Suppressor macrophage treated with lipopolysaccharide for 4 hours (primary cell): ENCODE measurements around the gene FARP1.
A peak's percentile ranks its signal among the peaks of the same experiment; 100 is the strongest.

Source experiments
- DNase-seq: peaks from one replicate; pipeline ENCODE4 v3.0.0-alpha.2; 2020

The FARP1 gene

GRCh38 chr13:98134901-98135300 is 8.0 kb upstream of the FARP1 start:
- no peak for DNase-seq

GRCh38 chr13:98141091-98141490 is 1.8 kb upstream of the FARP1 start:
- DNase-seq, result no peak

DNA sequence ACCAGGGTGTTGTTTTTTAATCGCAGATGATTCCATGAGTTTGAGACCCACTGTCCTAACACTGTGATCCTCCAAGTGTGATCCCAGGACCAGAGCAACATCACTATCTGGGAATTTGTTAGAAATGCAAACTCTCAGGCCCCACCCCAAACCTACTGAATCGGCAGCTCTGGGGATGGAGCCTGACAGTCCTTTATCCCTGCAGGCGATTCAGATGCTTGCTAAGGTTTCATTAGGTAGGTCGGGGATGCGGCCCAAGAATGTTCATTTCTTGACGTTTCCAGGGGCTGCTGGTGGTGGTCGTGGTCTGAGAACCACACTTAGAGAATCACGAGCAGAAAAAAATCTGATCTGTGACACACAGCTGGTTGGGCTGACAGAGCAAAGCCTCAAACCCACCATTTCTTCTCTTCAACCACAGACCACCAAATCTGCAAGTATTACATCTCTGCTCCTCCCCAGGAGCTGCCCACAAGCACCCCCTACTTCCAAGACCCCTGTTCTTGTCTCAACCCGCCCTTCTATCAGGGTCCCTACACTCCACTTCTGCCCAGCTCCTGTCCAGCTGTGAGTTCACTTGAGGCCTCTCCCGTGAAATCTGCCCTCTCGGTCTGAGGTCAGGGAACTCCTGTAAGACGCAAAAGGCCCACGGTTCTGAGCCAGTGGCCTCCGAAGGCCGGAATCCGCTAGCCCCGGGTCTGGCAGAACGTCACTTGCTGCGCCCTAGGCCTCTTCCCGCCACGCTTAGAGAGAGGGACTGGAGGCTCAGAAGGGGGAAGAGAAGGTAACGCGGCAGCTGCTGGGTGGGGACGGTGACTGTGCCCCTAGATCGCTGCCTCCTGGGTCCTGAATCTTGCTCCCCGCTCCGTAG is 1.1 kb upstream of the FARP1 start:
- no peak for DNase-seq

GRCh38 chr13:98143157-98143553 is 261 bp downstream of the FARP1 start:
- DNase-seq, result no peak

DNA sequence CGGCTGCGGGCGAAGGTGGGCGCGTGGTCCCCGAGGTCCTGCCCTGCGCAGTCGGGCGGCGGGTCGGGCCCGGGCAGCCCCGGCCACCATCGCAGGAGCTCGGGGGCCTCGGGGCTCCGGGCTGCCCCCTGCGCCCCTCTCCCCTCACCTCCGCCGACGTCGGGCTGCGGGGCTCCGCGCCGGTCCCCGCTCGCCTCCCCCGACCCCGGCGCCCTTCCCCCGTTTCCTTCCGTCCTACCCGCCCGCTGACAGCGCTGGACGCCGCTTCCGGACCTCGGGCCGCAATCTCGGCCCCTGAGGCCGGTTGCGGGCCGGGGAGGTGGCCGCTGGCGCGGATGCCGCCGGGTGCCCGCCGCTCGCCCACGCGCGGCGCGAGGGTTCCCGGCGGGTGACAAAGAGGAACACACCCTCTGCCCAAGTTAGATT is 720 bp downstream of the FARP1 start:
- DNase-seq, result peak; percentile 60

GRCh38 chr13:98144027-98144741 is 1.3 kb downstream of the FARP1 start:
- no peak for DNase-seq

DNA sequence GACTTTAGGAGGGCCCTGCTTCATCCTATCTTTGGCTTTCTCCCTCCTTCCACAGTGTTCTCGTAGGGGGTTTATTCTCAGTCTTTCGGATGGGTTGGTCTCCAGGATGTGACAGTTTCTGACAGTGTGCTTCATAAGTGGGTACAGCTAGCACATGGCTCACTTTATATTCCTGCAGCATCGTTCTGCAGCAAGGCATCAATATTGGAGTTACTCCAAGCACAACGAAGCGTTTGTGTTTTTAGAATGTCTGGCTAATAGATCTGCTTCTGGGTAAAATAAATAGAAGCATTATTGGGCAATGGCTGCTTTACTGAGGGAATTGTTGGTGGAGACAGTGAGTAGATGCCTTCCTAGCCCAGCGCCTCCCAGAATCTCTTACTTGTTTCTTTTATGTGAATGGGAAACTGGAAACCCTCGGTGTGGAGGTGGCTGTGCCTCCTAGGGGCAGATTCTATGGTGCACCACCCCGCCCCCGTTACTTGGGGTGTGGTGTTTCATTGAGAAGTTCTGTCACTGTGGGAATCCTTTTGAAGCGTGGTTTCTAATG is 2.0 kb downstream of the FARP1 start:
- DNase-seq, result no peak

DNA sequence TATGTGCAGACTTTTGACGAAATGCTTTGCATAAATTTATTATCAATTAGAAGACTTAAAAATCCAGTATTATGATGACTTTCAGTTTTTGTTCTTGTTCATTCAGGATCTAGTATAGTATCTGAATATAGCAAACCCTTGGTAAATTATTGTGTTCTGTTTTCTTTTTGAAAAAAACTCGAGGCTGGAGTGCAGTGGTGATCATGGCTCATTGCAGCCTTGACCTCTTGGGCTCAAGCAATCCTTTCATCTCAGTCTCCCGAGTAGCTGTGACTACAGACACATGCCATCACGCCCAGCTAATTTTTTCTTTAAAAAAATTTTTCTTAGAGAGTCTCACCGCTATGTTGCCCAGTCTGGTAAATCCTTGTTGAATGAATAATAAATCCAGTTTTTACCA is 4.6 kb downstream of the FARP1 start:
- no peak for DNase-seq

DNA sequence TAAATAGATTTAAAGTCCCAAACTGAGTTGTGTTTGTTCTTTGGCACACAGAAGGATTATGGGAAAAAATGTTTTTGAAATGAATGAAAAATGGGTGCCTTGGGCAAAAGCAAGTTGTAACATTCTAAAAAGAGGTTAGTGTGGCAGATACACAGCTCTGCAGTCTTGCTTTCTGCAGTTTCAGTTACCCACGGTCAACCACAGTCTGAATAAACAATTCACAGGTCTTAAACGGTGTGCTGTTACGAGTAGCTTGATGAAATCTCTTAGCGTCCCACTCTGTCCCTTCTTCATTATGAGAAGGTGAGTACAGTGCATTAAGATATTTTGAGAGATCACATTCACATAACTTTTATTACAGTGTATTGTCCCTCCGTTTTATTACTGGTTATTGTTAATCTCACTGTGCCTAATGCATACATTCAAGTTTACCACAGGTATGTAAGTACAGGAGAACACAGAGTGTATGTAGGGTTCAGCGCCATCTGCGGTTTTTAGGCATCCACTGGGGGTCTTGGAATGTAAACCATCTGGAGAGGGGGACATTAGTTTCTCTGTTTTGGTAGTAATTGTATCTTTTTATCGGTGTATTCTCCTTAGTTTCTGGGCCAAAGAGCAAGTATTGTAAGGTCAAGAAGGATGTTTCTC is 8.1 kb downstream of the FARP1 start:
- DNase-seq, result no peak

- DNase-seq, result no peak
Observed at GRCh38 chr13:98155475-98156109, 12.7 kb downstream of the FARP1 start.

- DNase-seq, result no peak
Observed at GRCh38 chr13:98156259-98156658, 13.4 kb downstream of the FARP1 start.

DNA sequence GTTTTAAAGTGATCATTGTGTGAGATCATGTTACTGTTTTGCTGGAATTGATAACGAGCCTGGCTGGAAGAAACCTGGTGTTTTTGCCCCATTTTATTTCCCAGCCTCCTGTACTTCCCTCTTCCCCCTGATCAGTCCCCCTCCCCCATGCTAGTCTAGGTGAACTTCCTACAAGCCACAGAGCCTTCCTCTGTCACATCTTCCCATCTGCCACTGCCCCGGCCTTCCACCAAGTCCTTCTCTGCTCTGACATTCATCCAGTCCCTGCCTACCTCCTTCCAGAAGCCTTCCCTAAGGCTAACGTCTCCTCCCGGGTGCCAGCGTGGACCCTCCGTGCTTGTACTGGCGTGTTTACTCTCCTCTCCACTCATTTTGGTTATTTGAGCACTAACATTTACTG is 14.3 kb downstream of the FARP1 start:
- DNase-seq, result no peak

GRCh38 chr13:98157609-98158008 is 14.7 kb downstream of the FARP1 start:
- DNase-seq, result no peak

GRCh38 chr13:98158172-98158899 is 15.4 kb downstream of the FARP1 start:
- DNase-seq, result no peak

GRCh38 chr13:98162935-98163334 is 20.0 kb downstream of the FARP1 start:
- DNase-seq, result no peak

DNA sequence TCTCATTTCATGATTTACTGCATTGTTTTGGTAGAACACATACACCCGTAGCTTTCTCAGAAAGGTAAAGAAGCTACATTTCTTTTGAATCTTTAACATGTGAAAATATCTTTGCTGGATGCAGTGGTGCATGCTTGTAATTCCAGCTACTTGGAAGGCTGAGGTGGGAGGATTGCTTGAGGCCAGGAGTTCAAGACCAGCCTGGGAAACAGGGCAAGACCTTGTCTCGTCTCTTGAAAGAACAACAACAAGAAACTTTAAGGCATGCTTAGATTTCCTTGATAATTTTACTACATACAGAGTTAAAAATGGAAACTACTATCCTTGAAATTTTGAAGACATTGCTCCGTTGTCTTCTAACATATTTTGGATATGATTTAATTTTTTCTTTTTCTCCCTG is 26.4 kb downstream of the FARP1 start:
- no peak for DNase-seq

DNA sequence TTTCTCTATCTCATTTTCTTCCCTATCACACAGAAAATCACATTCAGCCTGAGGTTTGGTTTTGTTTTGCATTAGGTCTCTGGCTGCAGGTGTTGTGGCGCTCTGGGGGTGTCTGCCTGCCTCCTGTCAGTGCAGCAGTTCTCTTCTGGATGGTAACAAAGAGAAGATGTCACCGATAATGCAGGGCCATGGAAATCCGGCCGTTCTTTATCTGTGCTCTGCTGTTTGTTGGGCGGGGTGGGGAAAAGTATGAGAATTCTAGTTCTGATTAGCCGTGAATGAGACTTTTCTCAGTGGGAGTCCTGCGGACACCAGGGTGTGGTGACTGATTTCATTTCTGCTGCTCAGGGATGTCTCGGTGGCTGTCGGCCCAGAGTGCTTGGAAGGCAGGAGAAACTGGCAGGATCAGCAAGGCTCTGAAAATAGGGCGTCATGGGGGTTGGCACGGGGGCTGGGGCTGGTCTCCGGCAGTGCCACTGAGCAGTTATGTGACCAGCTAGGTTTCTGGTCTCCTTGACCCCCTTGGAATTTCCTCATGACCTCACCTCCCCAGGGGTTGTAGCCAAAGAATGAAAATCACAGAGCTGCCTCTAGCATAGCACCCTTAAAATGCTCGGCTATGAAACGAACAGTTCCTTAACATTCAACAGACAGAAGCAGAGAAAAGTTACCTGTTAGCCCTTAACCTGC is 29.2 kb downstream of the FARP1 start:
- no peak for DNase-seq

GRCh38 chr13:98172590-98173422 is 29.9 kb downstream of the FARP1 start:
- DNase-seq, result no peak

DNA sequence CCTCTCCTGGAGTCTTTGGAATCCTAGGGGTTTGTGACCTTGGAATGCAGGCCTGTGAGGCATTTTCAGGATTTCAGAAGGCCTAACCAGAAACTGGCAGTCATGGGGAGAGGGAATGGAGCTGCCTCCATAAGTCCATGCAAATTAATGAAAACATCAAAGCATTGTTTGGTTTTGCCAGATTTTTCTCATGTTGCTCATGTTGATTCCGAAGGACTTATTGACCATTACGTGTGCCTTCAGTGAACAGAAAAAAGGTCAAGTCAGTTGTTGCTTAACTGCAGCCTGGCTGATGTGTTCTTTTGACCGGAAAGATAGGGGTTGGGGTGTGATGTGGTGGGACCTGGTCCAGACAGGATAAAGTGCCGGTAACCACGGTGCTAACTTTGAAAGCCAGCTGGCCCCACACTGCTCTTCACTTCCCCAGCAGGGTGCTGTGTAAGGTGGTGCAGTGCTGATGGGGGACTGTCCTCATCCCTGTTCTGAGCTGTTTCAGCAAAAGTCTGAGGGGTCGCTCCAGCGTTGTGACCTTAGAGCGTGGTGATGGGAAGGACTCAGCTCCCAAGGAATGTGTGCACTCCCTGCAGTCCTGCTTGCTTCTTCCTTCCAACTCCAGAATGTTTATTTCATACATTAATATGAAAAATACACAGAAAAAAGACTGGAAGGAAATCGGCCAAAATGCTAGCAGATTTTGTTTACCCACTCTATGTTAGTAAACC is 30.7 kb downstream of the FARP1 start:
- no peak for DNase-seq

DNA sequence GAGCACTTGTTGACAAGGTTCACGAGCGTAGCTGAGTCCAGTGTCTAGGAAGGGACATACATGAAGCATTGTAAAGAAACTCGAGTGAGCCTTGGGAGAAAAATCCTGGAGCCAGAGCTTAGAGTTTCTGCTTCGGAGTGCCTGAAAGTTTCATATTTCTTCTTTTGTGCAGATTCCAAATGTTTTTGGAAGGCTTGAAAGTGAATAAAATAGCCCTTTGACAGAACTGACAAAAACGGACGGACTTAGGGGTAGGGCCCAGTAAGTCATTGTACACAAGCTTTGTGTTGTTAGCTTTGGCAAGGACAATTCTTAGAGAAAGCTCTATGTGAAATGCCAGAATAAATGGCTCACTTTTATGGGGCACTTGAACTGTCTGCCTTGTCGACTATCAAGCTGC is 31.4 kb downstream of the FARP1 start:
- DNase-seq, result no peak
